ENCODE results near the gene LCE6A.

The LCE6A gene

DNA sequence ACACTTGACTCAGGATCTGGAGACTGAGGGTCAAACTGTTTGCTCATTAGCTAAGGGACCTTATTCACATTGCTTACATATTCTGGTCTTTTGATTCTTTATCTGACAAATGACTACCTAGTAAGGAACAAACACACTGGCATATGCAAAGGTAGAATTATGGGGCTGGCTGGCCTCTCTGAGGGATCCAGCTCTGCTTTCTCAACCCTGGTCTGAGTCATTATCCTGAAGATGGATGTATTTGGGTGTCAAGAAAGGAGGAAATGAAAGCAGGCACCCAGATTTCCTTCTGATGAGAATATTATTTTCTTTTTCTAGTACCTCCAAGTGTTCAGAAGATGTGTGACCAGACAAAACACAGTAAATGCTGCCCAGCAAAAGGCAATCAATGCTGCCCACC, 41.4 kb downstream of the LCE6A start:
- TF ChIP-seq, protein P1, sequence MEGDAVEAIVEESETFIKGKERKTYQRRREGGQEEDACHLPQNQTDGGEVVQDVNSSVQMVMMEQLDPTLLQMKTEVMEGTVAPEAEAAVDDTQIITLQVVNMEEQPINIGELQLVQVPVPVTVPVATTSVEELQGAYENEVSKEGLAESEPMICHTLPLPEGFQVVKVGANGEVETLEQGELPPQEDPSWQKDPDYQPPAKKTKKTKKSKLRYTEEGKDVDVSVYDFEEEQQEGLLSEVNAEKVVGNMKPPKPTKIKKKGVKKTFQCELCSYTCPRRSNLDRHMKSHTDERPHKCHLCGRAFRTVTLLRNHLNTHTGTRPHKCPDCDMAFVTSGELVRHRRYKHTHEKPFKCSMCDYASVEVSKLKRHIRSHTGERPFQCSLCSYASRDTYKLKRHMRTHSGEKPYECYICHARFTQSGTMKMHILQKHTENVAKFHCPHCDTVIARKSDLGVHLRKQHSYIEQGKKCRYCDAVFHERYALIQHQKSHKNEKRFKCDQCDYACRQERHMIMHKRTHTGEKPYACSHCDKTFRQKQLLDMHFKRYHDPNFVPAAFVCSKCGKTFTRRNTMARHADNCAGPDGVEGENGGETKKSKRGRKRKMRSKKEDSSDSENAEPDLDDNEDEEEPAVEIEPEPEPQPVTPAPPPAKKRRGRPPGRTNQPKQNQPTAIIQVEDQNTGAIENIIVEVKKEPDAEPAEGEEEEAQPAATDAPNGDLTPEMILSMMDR (IDR thresholded peaks at IDR 0.05; ENCODE audit: low read depth, low read length), result no peak
- H3K4me3 ChIP-seq (ENCODE audit: low read depth, low read length), result no peak overlapping the region

- TF ChIP-seq, protein P1 (IDR thresholded peaks at IDR 0.05; ENCODE audit: low read depth, low read length), result no peak
- H3K4me3 ChIP-seq (ENCODE audit: low read depth, low read length), result no peak overlapping the region
Measured at GRCh38 chr1:152884506-152884905, 41.9 kb downstream of the LCE6A start.

DNA sequence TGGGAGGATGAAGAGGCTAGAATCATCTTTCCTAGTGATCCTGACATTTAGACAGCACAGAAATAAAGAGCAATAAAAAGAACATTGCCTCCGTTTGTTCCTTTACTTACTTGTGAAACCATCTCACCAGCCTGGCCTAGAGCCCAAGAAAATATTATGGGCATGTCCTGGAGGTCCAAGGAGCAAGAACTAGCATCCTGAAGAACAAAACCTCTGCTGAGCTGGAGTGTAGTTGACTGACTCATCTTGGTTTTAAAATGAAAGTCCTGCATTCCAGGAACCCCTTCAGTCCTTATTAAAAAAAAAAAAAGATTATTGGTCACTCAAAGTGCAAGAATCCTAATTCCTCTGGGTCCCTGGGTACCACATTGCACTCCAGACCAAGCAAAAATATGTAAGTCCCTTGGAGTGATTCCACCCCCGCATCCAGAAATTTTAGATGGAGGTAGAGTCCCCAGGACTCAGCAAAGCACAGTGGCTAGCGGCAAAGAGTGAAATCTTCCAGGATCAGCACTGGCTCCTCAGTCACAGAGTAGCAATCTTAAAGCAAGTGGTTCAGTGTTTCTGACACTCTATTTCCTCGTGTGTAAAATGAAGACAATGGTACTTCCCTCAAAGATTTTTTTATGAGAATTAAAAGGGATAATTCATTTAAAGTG, 42.4 kb downstream of the LCE6A start:
- TF ChIP-seq, protein P1 (IDR thresholded peaks at IDR 0.05; ENCODE audit: low read depth, low read length), result no peak
- H3K4me3 ChIP-seq (ENCODE audit: low read depth, low read length), result no peak overlapping the region

- no peak overlapping the region for H3K4me3 ChIP-seq (ENCODE audit: low read depth, low read length)
- TF ChIP-seq, protein P1 (IDR thresholded peaks at IDR 0.05; ENCODE audit: low read depth, low read length), result no peak
Measured at GRCh38 chr1:152886085-152886484, 43.4 kb downstream of the LCE6A start.

- TF ChIP-seq, protein P1 (IDR thresholded peaks at IDR 0.05; ENCODE audit: low read depth, low read length), result no peak
- no peak overlapping the region for H3K4me3 ChIP-seq (ENCODE audit: low read depth, low read length)
Measured at GRCh38 chr1:152886758-152887409, 44.2 kb downstream of the LCE6A start.

DNA sequence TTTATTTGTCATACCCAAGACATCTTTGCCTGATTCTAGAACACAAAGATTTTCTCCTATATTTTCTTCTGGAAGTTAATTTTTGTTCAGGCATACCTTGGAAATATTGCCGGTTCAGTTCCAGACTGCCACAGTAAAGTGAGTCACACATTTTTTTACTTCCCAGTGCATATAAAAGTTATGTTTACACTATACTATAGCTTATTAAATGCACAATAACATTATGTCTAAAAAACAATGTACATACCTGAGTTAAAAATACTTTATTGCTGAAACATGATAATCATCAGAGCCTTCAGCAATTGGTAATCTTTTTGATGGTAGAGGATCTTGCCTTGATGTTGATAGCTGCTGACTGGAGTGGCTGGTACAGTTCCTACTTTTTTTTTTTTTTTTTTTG, 45.5 kb downstream of the LCE6A start:
- TF ChIP-seq, protein P1 (IDR thresholded peaks at IDR 0.05; ENCODE audit: low read depth, low read length), result no peak

More for the DNA sequence above, 45.5 kb downstream of the LCE6A start:
- no peak overlapping the region for H3K4me3 ChIP-seq (ENCODE audit: low read depth, low read length)

All from WI38 (cell line).